GM20431 (cell line): ENCODE results near the gene ERN1.

ENCODE experiments used
- in situ Hi-C: fragments of 300-500 bp; cut with MseI, MboI; formaldehyde crosslinking; loops from one replicate; pipeline ENCODE4 v1.15.0; 2020; ENCODE audit warnings: low sequenced_read_pairs; ENCODE audit not compliant: unreplicated experiment

ERN1 gene

GRCh38 chr17:64117981-64118979 is 11.7 kb downstream of the ERN1 start:
- in situ Hi-C loops: no loop called here

- in situ Hi-C loops: no loop called here
Observed at GRCh38 chr17:64115822-64116534, 14.0 kb downstream of the ERN1 start.

- in situ Hi-C loops: no loop called here
Observed at GRCh38 chr17:64115043-64115698, 14.8 kb downstream of the ERN1 start.

- in situ Hi-C loops: no loop called here
Observed at GRCh38 chr17:64113006-64113405, 16.9 kb downstream of the ERN1 start.

- in situ Hi-C loops: no loop called here
Observed at GRCh38 chr17:64111831-64112230, 18.1 kb downstream of the ERN1 start.

- in situ Hi-C loops: no loop called here
Observed at GRCh38 chr17:64110379-64111152, 19.4 kb downstream of the ERN1 start.

- in situ Hi-C loops: no loop called here
Observed at GRCh38 chr17:64109400-64109799, 20.5 kb downstream of the ERN1 start.

GRCh38 chr17:64107500-64108236 is 22.3 kb downstream of the ERN1 start:
- in situ Hi-C loops: no loop called here

- in situ Hi-C loops: no loop called here
Observed at GRCh38 chr17:64106918-64107317, 23.0 kb downstream of the ERN1 start.

GRCh38 chr17:64103391-64104364 is 26.3 kb downstream of the ERN1 start:
- in situ Hi-C loops: no loop called here

GRCh38 chr17:64102627-64103390 is 27.1 kb downstream of the ERN1 start:
- in situ Hi-C loops: no loop called here

- in situ Hi-C loops: no loop called here
Observed at GRCh38 chr17:64099543-64099942, 30.4 kb downstream of the ERN1 start.

- in situ Hi-C loops: no loop called here
Observed at GRCh38 chr17:64097196-64097936, 32.6 kb downstream of the ERN1 start.

GRCh38 chr17:64096037-64096436 is 33.9 kb downstream of the ERN1 start:
- in situ Hi-C loops: no loop called here

- in situ Hi-C loops: no loop called here
Observed at GRCh38 chr17:64095144-64095882, 34.6 kb downstream of the ERN1 start.

- in situ Hi-C loops: no loop called here
Observed at GRCh38 chr17:64094412-64094811, 35.5 kb downstream of the ERN1 start.
